Keratinocyte (primary cell): ENCODE measurements around the gene RDH5. TPM values are rescaled to one million over a fixed set of nuclear protein-coding genes. Genes with fewer than 3 reads are reported as not detected.

Source experiments
- DNase-seq: peaks from one replicate; pipeline ENCODE4 v3.0.0-alpha.2; 2011; ENCODE audit warnings: low read depth, missing footprints, low spot score
- FAIRE-seq: peaks from 2 replicates; lab custom pipeline; 2011; peaks lifted over from hg19 to GRCh38; lab: Jason Lieb, UNC
- H2AFZ ChIP-seq: 2 replicates; pipeline ENCODE4 v1.6.0; 2012; ENCODE audit warnings: low read length, control low read depth, inconsistent platforms; ENCODE audit not compliant: control insufficient read depth
- H3K27ac ChIP-seq: 2 replicates; pipeline ENCODE4 v1.5.1; 2011; ENCODE audit warnings: low read length; ENCODE audit not compliant: control insufficient read depth, insufficient read depth
- H3K27me3 ChIP-seq: 3 replicates; pipeline ENCODE4 v1.6.0; 2011; ENCODE audit warnings: low read length; ENCODE audit not compliant: control insufficient read depth, insufficient read depth; ENCODE audit errors: extremely low read depth
- H3K36me3 ChIP-seq, 2 experiments: 2 replicates in 1 of 2; 3 replicates in 1 of 2; pipeline ENCODE4 v1.5.1; 2011; ENCODE audit warnings: low read length in 2 of 2, mild to moderate bottlenecking in 1 of 2; ENCODE audit not compliant: control insufficient read depth in 2 of 2, insufficient read depth in 2 of 2; ENCODE audit errors: extremely low read depth in 1 of 2
- H3K4me1 ChIP-seq: 3 replicates; pipeline ENCODE4 v1.5.1; 2011; ENCODE audit warnings: low read length; ENCODE audit not compliant: control insufficient read depth, insufficient read depth; ENCODE audit errors: extremely low read depth
- H3K4me2 ChIP-seq: 3 replicates; pipeline ENCODE4 v1.6.0; 2011; ENCODE audit warnings: low read depth, low read length; ENCODE audit not compliant: control insufficient read depth, insufficient read depth; ENCODE audit errors: extremely low read depth
- H3K4me3 ChIP-seq, 3 experiments: fragments of 200-600 bp in 1 of 3; sonication (generic) in 1 of 3; 2 replicates in 2 of 3; 3 replicates in 1 of 3; pipeline ENCODE4 v1.5.1; 2011 to 2016; ENCODE audit warnings: low read length in 3 of 3, mild to moderate bottlenecking in 3 of 3, control low read depth in 2 of 3, inconsistent platforms in 1 of 3, low read depth in 1 of 3, mixed read lengths in 1 of 3, mixed run types in 1 of 3, moderate library complexity in 1 of 3; ENCODE audit not compliant: control insufficient read depth in 2 of 3, insufficient read depth in 2 of 3; ENCODE audit errors: extremely low read depth in 1 of 3
- H3K79me2 ChIP-seq: 2 replicates; pipeline ENCODE4 v1.6.0; 2012; ENCODE audit warnings: low read length; ENCODE audit not compliant: control insufficient read depth, insufficient read depth
- H3K9ac ChIP-seq: 3 replicates; pipeline ENCODE4 v1.6.0; 2011; ENCODE audit warnings: low read length; ENCODE audit not compliant: control insufficient read depth, insufficient read depth; ENCODE audit errors: extremely low read depth
- H3K9me1 ChIP-seq: 3 replicates; pipeline ENCODE4 v1.6.0; 2011; ENCODE audit warnings: low read length; ENCODE audit not compliant: control insufficient read depth, insufficient read depth; ENCODE audit errors: extremely low read depth
- H3K9me3 ChIP-seq: 2 replicates; pipeline ENCODE4 v1.5.1; 2012; ENCODE audit warnings: low read depth, low read length; ENCODE audit not compliant: control insufficient read depth
- H4K20me1 ChIP-seq: 3 replicates; pipeline ENCODE4 v1.6.0; 2011; ENCODE audit warnings: low read length; ENCODE audit not compliant: control insufficient read depth, insufficient read depth; ENCODE audit errors: extremely low read depth
- CTCF ChIP-seq, 3 experiments: IDR thresholded peaks in 1 of 3; conservative IDR thresholded peaks in 1 of 3; optimal IDR thresholded peaks in 1 of 3; 2 replicates in 2 of 3; 3 replicates in 1 of 3; pipeline versions ENCODE3 to v1.5.1; 2011; ENCODE audit warnings: low read length in 3 of 3, mild to moderate bottlenecking in 3 of 3, moderate library complexity in 2 of 3, control low read depth in 1 of 3, inconsistent platforms in 1 of 3; ENCODE audit not compliant: insufficient read depth in 2 of 3; ENCODE audit errors: extremely low read depth in 1 of 3
- EZH2 ChIP-seq: IDR thresholded peaks from one replicate; pipeline ENCODE4 v1.6.1; 2012; ENCODE audit warnings: inconsistent platforms, mild to moderate bottlenecking, low read length, moderate library complexity
- dilution Hi-C: fragments of 300-500 bp; cut with MboI; formaldehyde crosslinking; loops from one replicate; pipeline ENCODE4 v1.7.0; 2020; ENCODE audit warnings: low sequenced_read_pairs; ENCODE audit not compliant: extremely low pct_ligation_motif_present
- polyA plus RNA-seq, 5 experiments: library from polyadenylated mRNA; depleted of rRNA in 3 of 5; stranded (reverse) in 3 of 5; stranded (forward) in 1 of 5; unstranded in 1 of 5; fragments of >200 nt; gene quantifications; 1 replicate in 1 of 5; 2 replicates in 3 of 5; 3 replicates in 1 of 5; pipeline versions ENCODE4 v1.2.1 to v1.2.3, GENCODE V29; 2011 to 2012; ENCODE audit warnings: missing spikeins in 2 of 5, low read depth in 1 of 5, low replicate concordance in 1 of 5

Gene RDH5
- polyA plus RNA-seq, 1 donor (not counting 4 experiments of a cell fraction or from before 2014, with no cell fraction given), result 1.2 TPM

GRCh38 chr12:55724940-55725309 lies 4.7 kb downstream of the RDH5 start:
- dilution Hi-C loops, result loop anchor here (5.0 kb wide), 1 partner anchor 38 kb away; no protein-coding TSS in a partner anchor
- Histone ChIP-seq H3K9me1 (no peaks in the 10 kb centered on the region), H3K27ac (no peak overlapping the region), H3K79me2 (peaks cover 19% of the 10 kb centered on the region), H3K4me2 (no peak overlapping the region), H2AFZ (no peak overlapping the region), H3K9me3 (no peaks in the 10 kb centered on the region), H3K27me3 (no peaks in the 10 kb centered on the region), H3K36me3 (peaks cover 20 to 24% of the 10 kb centered on the region in 2 experiments), H3K4me3 (no peak overlapping the region), H3K9ac (no peak overlapping the region), H4K20me1 (no peaks in the 10 kb centered on the region), H3K4me1 (peaks cover 40% of the 10 kb centered on the region)
- TF ChIP-seq EZH2 (no peak), CTCF (optimal IDR thresholded peaks at IDR 0.05 in 1 of 3, IDR thresholded peaks at IDR 0.05 in 1 of 3, conservative IDR thresholded peaks at IDR 0.05 in 1 of 3; ENCODE audit: extremely low read depth in 1 of 3, insufficient read depth in 2 of 3, low read length in 3 of 3) (no peak)
- FAIRE-seq (no peak), DNase-seq (no peak)

- DNase-seq, result no peak
- no peak overlapping the region for H2AFZ ChIP-seq
- no peaks in the 10 kb centered on the region for H3K9me3 ChIP-seq
- no peak overlapping the region for H3K27ac ChIP-seq
- H3K4me2 ChIP-seq, result no peak overlapping the region
- no peaks in the 10 kb centered on the region for H4K20me1 ChIP-seq
- dilution Hi-C loops, result no loop called here
- H3K9me1 ChIP-seq, result no peaks in the 10 kb centered on the region
- no peaks in the 10 kb centered on the region for H3K27me3 ChIP-seq
- TF ChIP-seq EZH2 (no peak), CTCF (optimal IDR thresholded peaks at IDR 0.05 in 1 of 3, IDR thresholded peaks at IDR 0.05 in 1 of 3, conservative IDR thresholded peaks at IDR 0.05 in 1 of 3; ENCODE audit: extremely low read depth in 1 of 3, insufficient read depth in 2 of 3, low read length in 3 of 3) (no peak)
- peaks cover 40% of the 10 kb centered on the region for H3K4me1 ChIP-seq
- no peak overlapping the region for H3K4me3 ChIP-seq
- peaks cover 22% of the 10 kb centered on the region for H3K79me2 ChIP-seq
- H3K36me3 ChIP-seq, result peaks cover 20 to 24% of the 10 kb centered on the region in 2 experiments
- FAIRE-seq, result no peak
- no peak overlapping the region for H3K9ac ChIP-seq
Observed at GRCh38 chr12:55725556-55725955, 5.4 kb downstream of the RDH5 start.
